ENCODE measurements around the gene LTO1.
A peak's percentile ranks its signal among the peaks of the same experiment; 100 is the strongest.

LTO1 gene

DNA sequence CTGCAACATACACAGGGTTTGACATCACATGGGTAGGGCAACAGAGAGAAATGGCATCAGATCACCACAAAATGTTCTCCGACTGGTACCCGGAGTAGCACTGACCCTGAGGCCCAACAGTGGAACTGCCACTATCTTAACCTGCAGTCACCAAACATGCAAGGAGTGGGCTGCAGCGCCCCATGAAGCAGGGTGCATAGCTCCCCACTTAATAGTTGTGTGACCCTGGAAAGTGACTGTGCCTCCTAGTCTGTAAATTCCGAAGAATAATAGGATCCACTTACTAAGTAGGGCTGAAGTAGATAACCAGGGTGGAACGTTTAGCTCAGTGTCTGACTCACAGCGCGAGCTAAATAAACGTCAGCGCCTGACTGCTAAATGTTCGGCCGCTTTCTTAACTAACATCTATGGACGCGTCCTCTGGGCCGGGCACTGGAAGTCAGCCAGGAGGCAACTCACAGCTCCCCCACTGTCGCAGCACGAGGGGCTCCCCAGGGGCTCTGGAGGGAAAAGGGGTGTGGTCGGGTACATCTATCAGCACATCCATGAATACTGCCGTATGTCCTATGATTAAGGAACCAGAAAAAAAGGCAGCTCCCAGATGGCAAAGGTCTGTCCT, 777 bp downstream of the LTO1 start:
- DNase-seq, result no peak

DNA sequence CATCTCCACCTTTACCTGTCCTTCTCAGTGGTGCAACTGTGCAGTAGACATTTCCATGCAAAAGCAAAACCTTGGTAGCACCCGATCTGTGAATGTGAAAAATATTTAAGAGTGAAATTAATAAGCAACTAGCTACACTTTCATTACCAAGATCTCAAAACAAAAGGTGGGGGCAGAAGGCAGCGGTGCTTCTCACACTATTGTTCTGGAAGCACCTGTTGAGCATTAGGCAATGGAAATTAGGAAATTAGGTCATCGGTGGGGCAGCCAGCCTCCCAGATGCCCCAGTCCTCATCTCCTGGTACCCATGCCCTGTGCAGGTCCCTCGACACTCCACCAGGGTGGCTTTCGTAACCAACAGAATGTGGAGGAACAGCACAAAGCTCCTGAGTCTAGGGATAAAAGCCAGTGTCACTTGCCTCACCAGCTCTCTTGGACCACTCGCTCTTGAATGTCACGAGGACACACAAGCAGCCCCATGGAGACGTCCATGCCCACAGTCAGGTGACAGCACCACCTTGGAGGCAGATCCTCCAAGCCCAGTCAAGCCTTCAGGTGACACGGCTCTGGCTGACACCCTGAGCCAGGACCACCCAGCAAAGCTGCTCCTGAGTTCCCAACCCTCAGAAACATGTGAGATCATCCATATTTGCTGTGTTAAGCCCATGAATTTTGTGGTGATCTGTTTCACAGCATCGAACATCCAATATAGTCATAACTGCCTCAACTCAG, 3.3 kb downstream of the LTO1 start:
- DNase-seq, result no peak

DNA sequence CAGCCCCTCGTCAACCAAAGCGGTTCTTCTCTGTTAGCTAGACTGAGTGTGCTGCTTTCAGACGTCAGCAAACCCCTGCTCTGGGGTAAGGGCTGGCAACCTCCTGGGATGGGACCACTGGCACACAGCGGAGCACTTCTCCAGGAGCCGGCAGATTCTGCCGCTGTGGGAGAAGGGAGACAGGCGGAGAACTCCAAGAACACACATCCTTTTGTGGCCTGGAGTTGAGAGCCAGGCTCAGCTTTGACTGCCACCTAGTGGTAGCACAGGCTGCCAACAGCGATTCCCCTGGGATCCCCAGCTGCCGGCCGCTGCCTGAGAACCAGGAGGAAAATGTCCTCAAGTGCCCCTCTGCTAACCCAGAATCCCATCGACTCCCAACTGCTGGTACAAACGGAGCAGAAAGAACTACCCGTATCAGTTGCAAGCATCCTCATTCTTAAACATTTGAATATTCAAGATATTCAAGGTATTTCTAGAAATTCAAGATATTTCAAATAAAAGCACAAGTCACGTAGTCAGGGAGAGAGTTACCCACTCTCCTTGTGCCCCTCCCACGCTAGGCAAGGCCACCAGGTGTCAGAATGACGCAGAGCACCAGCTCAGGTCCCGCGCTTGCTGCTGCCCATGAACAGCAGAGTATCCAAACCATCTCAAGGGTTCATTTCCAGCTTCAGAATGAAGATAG, 4.9 kb downstream of the LTO1 start:
- DNase-seq, result peak; percentile 18 to 48 (median 30)

DNA sequence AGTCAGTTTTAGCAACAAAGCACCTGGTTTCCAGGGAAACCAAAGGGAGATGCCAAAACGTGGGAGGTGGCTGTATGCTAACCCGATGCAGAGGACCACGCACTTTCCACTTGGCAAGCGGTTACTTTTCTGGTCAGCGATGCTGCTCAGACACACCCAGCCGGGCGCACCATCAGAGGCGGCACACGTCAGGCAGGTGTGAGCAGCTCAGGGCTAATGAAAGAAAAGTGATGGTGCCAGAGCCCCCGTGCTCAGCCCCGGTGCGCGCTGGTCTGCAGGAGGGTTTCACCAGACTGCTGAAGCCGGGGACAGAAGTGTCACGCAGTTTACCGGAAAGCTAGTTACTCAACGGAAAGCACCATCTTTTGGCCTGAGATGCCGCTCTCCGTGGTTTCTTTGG, 5.7 kb downstream of the LTO1 start:
- DNase-seq, result no peak

DNA sequence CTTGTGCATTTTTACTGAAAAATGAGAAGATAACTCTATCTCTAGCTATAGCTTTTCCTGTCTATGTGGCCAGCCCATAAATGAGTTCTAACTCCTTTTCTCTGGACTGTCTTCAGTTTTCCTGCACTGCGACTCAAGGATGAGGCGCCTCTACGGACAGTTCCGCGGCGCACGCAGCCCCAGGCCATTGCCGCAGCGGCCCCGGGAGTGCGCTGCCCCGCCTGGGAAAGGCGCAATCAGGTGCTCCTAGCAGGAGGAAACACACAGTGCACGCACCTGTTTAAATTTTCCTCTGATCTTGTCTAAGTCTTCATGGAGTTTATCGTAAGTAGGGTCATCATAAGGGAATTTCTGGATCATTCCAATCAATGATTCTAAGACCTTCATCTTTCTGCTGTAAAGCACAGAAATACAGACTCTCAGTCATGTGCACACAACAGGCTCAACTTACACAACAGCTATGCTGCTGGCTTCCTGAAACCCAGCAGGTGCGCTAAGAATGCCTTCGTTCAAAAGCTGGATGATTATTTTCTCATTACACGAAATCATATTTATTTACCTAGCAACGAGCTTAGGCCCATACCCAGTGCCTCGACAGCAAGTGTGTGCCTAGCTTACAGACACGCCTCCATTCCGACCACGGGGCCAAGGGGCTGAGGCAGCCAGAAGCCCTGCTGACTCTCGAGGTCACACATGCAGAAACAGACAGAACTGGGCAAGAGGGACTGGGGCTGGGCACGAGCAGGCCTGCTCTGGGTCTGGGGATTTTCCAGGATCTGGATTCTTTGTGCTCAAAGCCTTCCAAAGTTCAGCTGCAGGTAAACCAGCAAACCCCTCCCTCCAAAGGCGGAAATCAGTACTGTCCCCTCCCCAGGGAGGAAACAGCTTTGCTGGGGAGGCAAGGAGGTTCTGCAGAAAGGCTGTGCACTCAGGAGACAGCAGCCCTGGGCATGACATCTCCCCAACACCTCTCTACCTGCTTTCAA, 7.2 kb downstream of the LTO1 start:
- no peak for DNase-seq

DNA sequence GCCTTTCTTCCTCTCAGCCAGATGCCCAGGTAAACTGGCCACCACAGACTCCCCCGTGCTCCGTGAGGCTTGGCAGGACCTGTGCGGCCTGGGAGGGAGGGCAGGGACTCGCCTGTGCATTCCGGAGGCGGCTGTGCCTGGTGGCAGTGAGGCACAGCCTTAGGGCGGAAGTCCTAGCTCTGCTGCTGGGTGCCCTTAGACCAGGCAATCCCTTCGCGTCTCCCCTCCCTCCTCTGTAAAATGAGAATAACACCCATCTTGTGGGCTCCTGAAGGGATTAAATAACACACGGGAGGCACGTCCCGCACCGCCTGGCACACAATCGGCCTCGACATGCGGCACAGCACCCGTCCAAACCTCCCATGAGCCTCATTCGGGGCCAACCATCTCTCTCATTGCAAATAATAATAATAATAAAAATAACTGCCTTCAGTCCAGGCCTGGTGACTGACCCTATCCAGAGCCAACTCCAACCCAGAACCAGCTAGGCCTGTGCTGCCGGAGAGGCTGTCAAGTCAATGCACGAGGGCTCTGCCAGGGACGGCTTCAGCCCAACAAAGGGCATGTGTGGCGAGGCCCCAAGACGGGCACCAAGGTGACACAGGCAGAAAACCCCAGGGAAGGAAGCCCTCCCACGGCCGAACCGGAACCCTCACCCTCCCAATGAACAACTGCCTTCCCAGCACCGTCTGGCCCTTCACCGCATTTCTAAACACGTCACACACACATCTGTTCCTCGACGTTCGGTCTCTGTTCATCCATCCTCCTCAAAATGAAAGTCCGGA, 8.2 kb downstream of the LTO1 start:
- DNase-seq, result no peak

DNA sequence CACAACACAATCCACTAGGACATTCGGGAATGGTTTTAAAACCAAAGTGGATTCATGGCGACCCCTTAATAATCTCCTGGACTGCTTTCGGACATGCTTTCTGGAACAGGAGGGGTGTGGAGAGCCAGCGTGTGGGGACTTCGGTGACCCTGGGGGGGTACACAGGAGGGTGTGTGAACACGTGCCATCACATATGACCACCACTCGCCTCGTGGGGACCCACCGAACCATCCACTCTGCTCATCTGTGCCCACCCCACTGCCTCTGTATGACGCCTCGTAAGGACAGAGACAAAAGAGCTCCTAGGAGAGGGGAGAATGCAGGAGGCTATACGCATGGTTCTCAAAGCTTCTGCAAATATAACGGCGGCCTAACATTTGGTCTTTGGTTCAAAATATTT, 8.9 kb downstream of the LTO1 start:
- no peak for DNase-seq

DNA sequence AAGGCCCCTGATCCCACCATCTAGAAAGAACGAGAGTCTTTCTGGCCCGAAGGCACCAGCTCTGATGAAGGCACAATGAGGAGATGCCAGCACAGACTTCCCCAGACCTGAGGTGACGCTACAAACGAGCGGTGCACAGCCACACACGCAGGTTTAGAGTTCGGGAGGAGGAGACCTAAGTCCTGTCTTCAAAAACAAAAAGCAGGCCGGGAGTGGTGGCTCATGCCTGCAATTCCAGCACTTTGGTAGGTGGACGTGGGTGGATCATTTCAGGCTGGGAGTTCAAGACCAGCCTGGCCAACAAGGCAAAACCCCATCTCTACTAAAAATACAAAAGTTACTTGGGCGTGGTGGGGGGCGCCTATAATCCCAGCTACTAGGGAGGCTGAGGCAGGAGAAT, 9.5 kb downstream of the LTO1 start:
- no peak for DNase-seq

DNA sequence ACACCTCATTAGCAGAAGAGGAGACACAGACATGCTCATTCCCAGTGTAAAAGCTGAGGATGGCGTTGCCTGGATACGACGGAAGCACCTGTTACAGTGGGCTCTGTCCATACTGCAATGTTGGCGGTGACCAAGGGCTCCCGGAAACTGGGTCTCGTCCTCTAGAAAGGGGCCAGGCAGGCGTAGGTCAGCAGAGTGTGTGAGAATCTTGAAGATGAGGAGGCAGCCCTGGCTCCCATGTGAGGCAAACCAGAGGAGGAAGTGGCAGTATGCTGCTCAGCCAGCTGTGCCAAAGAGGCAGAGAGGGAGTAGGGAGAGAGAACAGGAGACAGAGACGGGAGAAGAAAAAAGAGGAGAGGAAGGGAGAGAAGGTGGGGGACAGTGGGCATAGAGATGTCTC, 10.3 kb downstream of the LTO1 start:
- DNase-seq, result no peak

DNA sequence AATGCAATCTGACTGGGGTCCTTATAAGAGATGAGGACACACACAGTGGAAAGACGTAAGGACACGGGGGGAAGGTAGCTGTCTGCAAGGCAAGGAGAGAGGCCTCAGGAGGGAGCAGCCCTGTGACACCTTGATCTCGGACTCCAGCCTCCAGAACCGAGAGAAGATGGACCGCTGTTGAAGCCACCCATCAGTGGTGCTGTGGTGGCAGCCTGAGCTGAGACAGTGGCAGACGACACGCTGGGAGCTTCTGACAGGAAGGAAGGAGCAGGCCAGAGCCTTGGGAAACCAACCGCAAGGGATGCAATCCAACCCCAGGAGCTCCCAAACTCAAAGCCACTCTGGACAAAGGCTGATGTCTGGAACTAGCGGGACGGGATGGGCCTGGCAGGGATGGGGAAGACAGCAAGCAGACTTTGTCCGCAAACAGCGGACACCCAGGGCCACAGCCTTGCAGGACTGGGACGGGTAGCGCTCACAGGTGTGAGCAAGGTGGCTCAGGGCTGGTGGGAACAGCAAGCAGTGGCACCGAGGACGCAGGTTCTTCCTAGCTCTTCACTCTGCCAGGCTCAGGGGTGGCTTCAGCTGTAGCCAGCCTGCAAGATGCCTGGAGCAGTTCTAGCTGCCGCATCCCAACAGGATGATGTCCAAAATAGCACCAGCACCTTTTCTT, 10.9 kb downstream of the LTO1 start:
- DNase-seq, result no peak

DNA sequence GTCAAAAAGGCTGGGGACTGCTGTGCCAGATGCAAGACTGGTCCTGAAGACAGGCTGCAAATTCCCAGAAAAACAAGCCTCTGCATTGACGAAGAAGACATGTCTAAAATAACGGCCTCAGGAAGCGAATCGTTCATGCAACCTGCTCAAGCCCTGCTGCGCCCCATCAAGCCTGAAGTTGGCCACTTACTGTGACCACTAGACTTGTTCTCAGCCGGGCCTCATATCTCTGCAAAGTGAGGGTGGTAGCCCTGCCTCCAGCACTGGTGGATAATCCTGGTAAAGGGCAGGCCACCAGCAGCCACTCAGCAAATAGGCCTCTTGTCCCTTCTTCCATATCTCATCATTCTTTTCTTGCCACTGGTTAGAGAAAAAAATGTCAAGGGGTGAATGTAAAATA, 11.8 kb downstream of the LTO1 start:
- no peak for DNase-seq

DNA sequence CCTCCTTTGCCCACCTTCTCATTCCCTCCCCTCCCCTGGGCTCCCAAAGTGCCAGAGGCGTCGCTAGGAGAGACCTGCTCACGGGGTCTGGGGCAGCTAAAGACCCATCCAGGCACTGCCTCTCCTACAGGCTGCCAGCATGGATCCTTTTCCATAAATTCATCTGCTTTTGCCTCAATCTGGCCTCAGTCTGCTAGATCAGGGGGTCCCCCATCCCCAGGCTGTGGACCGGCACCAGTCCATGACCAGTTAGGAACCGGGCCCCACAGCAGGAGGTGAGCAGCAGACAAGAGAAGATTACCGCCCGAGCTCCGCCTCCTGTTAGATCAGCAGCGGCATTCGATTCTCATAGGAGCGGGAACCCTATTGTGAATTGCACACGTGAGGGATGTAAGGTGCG, 12.3 kb downstream of the LTO1 start:
- no peak for DNase-seq

DNA sequence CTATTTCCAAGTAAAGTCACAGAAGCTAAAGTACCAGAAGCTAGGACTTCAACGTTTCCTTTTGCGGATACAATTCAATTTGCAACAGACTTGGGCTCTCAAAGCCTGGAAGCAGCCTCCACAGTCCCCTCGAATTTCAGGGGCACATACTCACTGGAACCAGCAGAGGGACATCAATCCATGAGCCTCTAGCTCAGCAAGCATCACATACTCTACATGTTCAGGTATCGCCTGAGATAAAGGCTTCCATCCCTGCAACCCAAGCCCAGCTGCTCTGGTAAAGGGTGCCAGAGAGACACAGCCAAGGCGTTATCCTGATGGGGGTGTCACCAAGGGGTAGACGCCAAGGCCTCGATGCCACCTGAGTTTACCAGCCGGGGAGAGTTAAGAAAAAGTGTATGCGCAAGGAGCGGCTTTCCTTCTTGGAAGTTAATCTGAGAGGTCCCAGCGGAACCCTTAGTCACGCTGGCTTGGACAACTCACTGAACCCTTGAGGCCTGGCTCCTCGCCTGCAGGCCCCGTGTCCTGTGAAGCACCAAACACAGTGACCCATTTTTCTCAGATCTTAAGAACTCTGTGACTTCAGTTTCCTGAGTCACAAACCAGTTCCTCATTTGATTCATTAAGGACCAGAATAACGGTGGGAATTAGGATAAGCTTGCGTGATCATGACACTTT, 13.0 kb downstream of the LTO1 start:
- no peak for DNase-seq

DNA sequence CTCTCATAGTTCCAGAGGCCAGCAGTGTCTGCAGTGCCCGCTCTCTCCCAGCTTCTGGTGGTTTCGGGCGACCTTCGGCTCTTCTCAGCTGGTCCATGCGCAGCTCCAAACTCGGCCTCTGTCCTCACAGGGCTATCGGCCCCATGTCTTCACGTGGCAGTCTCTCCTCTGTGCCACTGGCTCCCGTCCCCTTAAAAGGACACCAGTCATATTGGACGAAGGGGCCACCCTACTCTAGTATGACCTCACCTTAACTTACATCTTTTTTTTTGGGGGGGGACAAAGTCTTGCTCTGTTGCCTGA, 13.8 kb downstream of the LTO1 start:
- DNase-seq, result no peak

DNA sequence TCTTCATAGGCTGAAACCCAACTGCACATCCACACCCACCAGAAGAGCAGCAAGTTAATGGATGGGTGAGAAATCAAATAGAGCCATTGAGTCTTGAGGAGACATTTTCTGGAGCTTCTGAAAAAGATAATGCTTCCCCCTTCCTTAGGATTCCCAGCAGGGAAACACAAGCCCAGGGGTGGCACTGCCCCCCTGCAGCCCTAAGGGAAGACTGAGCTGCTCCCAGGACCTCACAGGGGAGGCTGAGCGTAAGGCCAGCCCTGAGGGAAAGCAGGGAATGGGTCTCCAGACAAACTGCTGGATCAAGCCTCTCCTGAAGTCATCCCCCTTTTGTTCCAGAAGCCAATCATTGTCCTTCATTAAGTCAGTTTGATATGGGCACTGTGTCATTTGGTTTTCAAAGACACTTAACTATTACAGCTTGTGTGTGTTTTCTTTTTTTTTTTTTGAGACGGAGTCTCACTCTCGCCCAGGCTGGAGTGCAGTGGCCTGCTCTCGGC, 15.1 kb downstream of the LTO1 start:
- no peak for DNase-seq

DNA sequence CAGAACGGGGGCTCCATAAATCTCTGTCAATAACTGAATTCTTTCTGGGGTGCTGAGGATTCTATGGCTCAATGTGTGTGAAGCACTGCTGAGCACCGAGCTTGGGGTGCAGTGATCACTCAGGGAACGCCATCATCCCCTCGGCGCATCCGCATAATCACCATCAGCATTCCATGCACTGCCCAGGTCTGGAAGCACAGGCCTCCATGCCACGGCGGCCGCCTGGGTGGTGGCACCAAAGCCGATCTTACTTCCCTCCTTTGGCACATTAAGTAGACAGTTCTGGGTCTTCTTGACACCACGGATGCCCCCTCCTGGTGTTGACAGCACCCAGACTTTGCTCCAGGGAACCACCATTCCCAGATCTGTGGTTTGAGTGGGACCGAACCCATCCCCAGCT, 15.6 kb downstream of the LTO1 start:
- DNase-seq, result no peak

DNA sequence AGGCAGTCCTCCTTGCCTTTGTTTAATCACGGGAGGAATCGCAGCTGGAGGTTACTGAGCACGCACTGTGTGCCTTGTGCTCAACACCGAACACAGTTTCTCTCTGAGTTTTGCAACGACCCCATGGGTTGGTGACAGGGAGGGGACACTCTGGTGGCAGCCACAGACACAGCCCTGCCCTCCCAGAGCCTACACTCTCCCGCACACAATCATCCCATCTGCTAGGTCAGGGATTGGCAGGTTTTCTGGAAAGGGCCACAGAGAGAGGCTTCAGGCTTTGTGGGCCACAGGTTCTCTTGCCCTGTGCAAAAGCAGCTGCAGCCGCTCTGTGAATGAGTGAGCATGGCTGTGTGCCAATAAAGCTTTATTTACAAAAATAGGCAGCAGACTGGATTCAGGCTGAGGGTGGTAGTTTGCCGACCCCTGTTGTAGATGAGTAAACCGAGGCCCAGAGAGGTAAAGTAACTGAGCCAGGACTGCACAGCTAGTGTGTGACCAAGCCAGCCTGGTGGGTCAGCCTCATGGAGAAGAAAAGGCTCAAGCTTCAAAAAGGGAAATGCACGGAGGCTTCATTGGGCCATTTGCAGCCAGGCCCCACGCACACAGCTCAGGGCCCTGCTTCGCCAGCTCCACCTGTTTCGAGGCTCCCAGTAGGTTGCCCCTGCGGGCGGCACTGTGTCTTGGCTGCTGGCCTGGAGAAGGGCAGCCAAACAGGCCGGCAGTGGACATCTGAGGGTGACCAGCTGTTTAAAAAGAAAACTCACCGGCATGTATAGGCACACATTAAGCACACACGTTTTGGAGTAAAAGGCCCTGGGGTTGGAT, 16.3 kb downstream of the LTO1 start:
- DNase-seq, result no peak

DNA sequence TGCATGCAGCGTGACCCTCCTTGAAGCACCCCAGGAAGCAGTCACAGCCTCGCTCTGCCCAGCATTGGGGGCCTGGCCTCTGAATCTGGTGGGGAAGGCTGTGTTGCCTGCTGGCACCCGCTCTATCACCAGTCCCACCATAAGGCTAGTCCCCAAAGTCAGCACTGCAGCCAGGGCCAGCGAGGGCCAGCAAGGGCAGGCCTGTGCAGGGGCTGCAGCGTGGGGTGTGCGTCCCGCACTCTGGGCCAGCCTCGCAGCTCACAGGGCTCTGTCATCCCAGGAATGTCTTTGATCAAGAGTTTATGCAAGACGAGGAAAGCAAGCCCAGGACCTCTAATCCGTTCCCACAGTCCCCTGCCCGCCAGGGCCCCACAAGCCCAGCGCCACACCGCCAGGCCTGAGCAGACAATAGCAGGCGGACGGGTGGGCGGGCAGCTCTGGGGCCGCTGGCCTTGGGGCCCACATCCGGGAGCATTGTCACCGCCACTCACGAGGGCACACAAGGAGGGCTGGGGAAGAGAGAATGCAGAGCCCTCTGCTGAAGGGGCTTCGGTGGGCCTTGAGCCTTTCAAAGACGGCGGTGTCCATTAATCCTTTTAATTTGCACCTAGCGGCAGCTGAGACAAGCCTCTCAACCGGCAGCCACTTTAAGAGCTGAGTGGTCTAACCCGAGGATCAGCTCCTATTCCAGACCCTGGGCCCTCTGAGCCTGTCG, 17.1 kb downstream of the LTO1 start:
- no peak for DNase-seq

DNA sequence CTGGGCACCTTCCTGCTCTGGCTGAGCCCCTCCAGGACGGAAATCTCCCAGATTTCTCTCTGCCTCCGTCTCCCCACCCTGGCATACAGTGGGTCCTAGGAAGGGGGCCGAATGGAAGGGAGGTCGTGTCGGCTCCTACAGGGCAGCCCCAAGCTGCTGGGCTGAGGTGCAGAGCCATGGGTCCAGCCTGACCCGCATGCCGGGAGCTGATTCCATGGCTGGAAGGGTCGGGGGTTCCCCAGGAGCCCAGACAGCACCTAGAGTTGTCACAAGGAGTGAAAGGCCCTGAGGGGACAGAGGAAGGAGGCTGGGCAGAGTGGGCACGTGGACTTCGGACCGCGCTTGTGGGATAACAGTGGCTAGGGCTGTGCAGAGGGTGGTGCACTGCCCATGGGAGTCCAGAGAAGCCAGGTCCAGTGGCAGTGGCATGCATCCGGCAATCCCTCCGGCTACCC, 17.7 kb downstream of the LTO1 start:
- no peak for DNase-seq

Measured in stimulated activated naive CD4-positive, alpha-beta T cell (primary cell).